Heart right ventricle (tissue), 16 donors: Measurements from ENCODE around the gene ZBTB12. TPM values are rescaled to one million over a fixed set of nuclear protein-coding genes. Genes with fewer than 3 reads are reported as not detected.
A peak's percentile ranks its signal among the peaks of the same experiment; 100 is the strongest.

ENCODE experiments used
- ATAC-seq, 8 donors: fragments of 200-7000 bp; cut with Tn5 transposase; one replicate each; pipeline ENCODE4 v1.9.1; 2020; ENCODE audit warnings: mild to moderate bottlenecking in 8 of 8, moderate library complexity in 8 of 8, moderate number of reproducible peaks in 1 of 8
- DNase-seq, 2 donors: peaks; one replicate each; pipeline ENCODE4 v3.0.0-alpha.2; 2020
- H3K27ac ChIP-seq, 10 donors: fragments of 200-600 bp; sonication (generic) in 2 of 10; one replicate each; pipeline versions ENCODE4 v1.5.0 to v1.8.0; 2020 to 2022; ENCODE audit warnings: mild to moderate bottlenecking in 3 of 10
- H3K27me3 ChIP-seq, 7 donors: fragments of 200-600 bp; one replicate each; pipeline ENCODE4 v1.8.0; 2021 to 2022; ENCODE audit warnings: mild to moderate bottlenecking in 2 of 7
- H3K36me3 ChIP-seq, 9 donors: fragments of 200-600 bp; sonication (generic) in 1 of 9; one replicate each; pipeline versions ENCODE4 v1.5.0 to v1.8.0; 2020 to 2022; ENCODE audit warnings: mild to moderate bottlenecking in 2 of 9
- H3K4me1 ChIP-seq, 9 donors: fragments of 200-600 bp; sonication (generic) in 1 of 9; one replicate each; pipeline versions ENCODE4 v1.5.0 to v1.8.0; 2020 to 2022; ENCODE audit warnings: mild to moderate bottlenecking in 4 of 9
- H3K4me3 ChIP-seq, 10 donors: fragments of 200-600 bp; sonication (generic) in 2 of 10; one replicate each; pipeline versions ENCODE4 v1.5.0 to v1.8.0; 2020 to 2022; ENCODE audit warnings: mild to moderate bottlenecking in 7 of 10, moderate library complexity in 2 of 10
- H3K9me3 ChIP-seq, 11 donors: fragments of 200-600 bp in 10 of 11; sonication (generic) in 2 of 11; one replicate each; pipeline versions ENCODE4 v1.5.0 to v1.8.0; 2013 to 2022; ENCODE audit warnings: mild to moderate bottlenecking in 2 of 11, control low read depth in 1 of 11, moderate library complexity in 1 of 11
- CTCF ChIP-seq, 9 donors: fragments of 200-600 bp; sonication (generic) in 2 of 9; IDR thresholded peaks; one replicate each; pipeline versions ENCODE4 v1.5.0 to v1.8.0; 2021 to 2022; ENCODE audit warnings: antibody characterized with exemption in 9 of 9, mild to moderate bottlenecking in 5 of 9, moderate library complexity in 1 of 9
- WGBS, 2 donors: extraction: QIAGEN DNeasy Blood & Tissue Kit; methylation state at CpG; one replicate each; pipeline ENCODE4 v1.1.7; 2013; ENCODE audit warnings: inconsistent platforms in 1 of 2; 5-methylcytosine and 5-hydroxymethylcytosine counted together
- intact Hi-C, 10 donors: fragments of 100-400 bp; cut with DNase I; formaldehyde crosslinking; loops; one replicate each; pipeline versions ENCODE4 v1.11.1 to v1.14.2; 2022
- polyA plus RNA-seq, 2 donors: library from polyadenylated mRNA; stranded (reverse); fragments of 200-250 nt; gene quantifications; one replicate each; pipeline ENCODE4 v1.2.3, GENCODE V29; 2013
- total RNA-seq, 10 donors: library from RNA; stranded (reverse); fragmentation: NEBNext Ultra II Directional in 3 of 10; extraction: Animal tissue kit (Norgen Biotek cat#: 25700) in 3 of 10; gene quantifications; one replicate each; pipeline versions ENCODE4 v1.2.1 to v1.2.4, GENCODE V29; 2021 to 2023
- donor health status: Arrhythmogenic right ventricular cardiomyopathy.
- donor health status: ischemic (EF 13 %, LVEDD 7.1; RV severe dilation, severe dysfunction).
- donor health status: healthy with polysubstance abuse.
- donor health status: DM: no; HTN: yes; CAD: no.
- donor health status: DM: no; HTN: no; CAD: no.
- donor health status: ischemic (EF 25% LVEDD 6.9; RV normal size, moderate dysfunction).
- donor health status: ischemic (EF 25% LVEDD 5.7; RV mildly dilated, moderate dysfunction).
- donor health status: healthy.
- donor health status: DM: yes; HTN: yes; CAD: no.
- donor health status: Ischemic cardiomyopathy.
- donor health status: ischemic (EF 35%, LVEDD 5.7; RV mildly dilated, moderate dysfunction).
- donor health status: nonischemic (EF 11% LVEDD 7.7; RV severe dilation, severe dysfunction).
- donor health status: DM: yes; HTN: yes; CAD: no.
- donor health status: PGD.
- donor health status: ischemic (EF 29% LVEDD 5.4; RV normal size, mild dysfunction).
- donor health status: nonischemic (EF 23%, LVEDD 6.1; RV moderate dilation, normal function).

The ZBTB12 gene
- total and polyA plus RNA-seq, 12 donors = 1.5 to 4.9 (median 2.6) TPM

- no peak overlapping the region for H3K4me3 ChIP-seq
- no peak for DNase-seq
- intact Hi-C loops = no loop called here
- WGBS, 2 donors = 69 to 73% methylated on average over 10 of the region's 10 CpGs
- H3K27ac ChIP-seq = no peak overlapping the region
- H3K36me3 ChIP-seq = peaks cover 0 to 34% (median 28%) of the 10 kb centered on the region in 9 donors
- peak in 2 of 8 donors; percentile 12 to 34 for ATAC-seq
- H3K9me3 ChIP-seq = no peaks in the 10 kb centered on the region
- no peaks in the 10 kb centered on the region for H3K27me3 ChIP-seq
- no peak for TF ChIP-seq CTCF (IDR thresholded peaks at IDR 0.05)
- H3K4me1 ChIP-seq = no peaks in the 10 kb centered on the region
Measured at GRCh38 chr6:31877651-31878161, 24.2 kb downstream of the ZBTB12 start.

- no peaks in the 10 kb centered on the region for H3K27me3 ChIP-seq
- H3K4me1 ChIP-seq = no peaks in the 10 kb centered on the region
- DNase-seq = no peak
- H3K9me3 ChIP-seq = no peaks in the 10 kb centered on the region
- WGBS, 2 donors = 59 to 64% methylated on average over 3 of the region's 3 CpGs
- no peak overlapping the region for H3K27ac ChIP-seq
- H3K36me3 ChIP-seq = peaks cover 0 to 29% (median 23%) of the 10 kb centered on the region in 9 donors
- H3K4me3 ChIP-seq = no peak overlapping the region
- ATAC-seq = peak in 2 of 8 donors; percentile 12 to 36
- TF ChIP-seq CTCF (IDR thresholded peaks at IDR 0.05) = no peak
- intact Hi-C loops = no loop called here
Measured at GRCh38 chr6:31877125-31877650, 24.7 kb downstream of the ZBTB12 start.

- no peak for DNase-seq
- TF ChIP-seq CTCF (IDR thresholded peaks at IDR 0.05) = no peak
- H3K36me3 ChIP-seq = peaks cover 0 to 21% (median 18%) of the 10 kb centered on the region in 9 donors
- no peak overlapping the region for H3K27ac ChIP-seq
- H3K27me3 ChIP-seq = no peaks in the 10 kb centered on the region
- no peak for ATAC-seq
- 88 to 91% methylated on average over 7 of the region's 7 CpGs for whole genome bisulfite sequencing, 2 donors
- no peaks in the 10 kb centered on the region for H3K9me3 ChIP-seq
- no peaks in the 10 kb centered on the region for H3K4me1 ChIP-seq
- intact Hi-C loops = no loop called here
- H3K4me3 ChIP-seq = no peak overlapping the region
Measured at GRCh38 chr6:31876357-31876756, 25.5 kb downstream of the ZBTB12 start.

GRCh38 chr6:31875877-31876276, 26.0 kb downstream of the ZBTB12 start:
- peaks cover 0 to 16% (median 13%) of the 10 kb centered on the region in 9 donors for H3K36me3 ChIP-seq
- H3K4me1 ChIP-seq = no peaks in the 10 kb centered on the region
- H3K27ac ChIP-seq = no peak overlapping the region
- intact Hi-C loops = no loop called here
- no peak overlapping the region for H3K4me3 ChIP-seq
- H3K27me3 ChIP-seq = no peaks in the 10 kb centered on the region
- no peaks in the 10 kb centered on the region for H3K9me3 ChIP-seq
- ATAC-seq = no peak
- WGBS, 2 donors = 63 to 73% methylated on average over 5 of the region's 5 CpGs
- TF ChIP-seq CTCF (IDR thresholded peaks at IDR 0.05) = no peak
- no peak for DNase-seq
